GM20431 (cell line): ENCODE results near the gene RALB.
"Not testable (repeated sequence)": the region's sequence is repeated elsewhere in the genome, so short reads cannot be mapped to it uniquely, and the experiment has no call there.

Experiments
- in situ Hi-C: fragments of 300-500 bp; cut with MseI, MboI; formaldehyde crosslinking; loops from one replicate; pipeline ENCODE4 v1.15.0; 2020; ENCODE audit warnings: low sequenced_read_pairs; ENCODE audit not compliant: unreplicated experiment

Gene RALB

GRCh38 chr2:120256651-120257000 is 4.0 kb downstream of the RALB start:
- in situ Hi-C loops, result no loop called here

- in situ Hi-C loops, result no loop called here
Measured at GRCh38 chr2:120257522-120257921, 4.9 kb downstream of the RALB start.

DNA sequence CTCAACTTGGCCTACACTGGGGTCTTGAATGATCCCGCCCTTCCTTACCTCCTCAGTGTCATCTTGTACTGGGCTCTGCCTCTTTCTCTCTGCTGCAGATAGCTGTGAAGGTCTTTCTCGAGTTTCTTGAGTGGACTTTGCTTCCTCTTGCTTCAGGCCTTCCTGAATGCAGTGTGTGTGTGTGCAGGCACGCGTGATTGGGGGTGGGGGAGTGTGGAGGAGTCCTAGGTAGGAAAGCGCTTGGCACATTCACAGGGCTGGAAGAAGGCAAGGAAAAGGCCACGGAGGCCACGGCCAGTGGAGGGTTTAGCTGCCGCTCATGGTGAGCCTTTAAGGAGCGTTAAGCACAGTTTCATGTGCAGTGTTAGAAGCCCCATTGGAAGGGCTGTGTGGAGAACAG is 5.5 kb downstream of the RALB start:
- in situ Hi-C loops, result no loop called here

DNA sequence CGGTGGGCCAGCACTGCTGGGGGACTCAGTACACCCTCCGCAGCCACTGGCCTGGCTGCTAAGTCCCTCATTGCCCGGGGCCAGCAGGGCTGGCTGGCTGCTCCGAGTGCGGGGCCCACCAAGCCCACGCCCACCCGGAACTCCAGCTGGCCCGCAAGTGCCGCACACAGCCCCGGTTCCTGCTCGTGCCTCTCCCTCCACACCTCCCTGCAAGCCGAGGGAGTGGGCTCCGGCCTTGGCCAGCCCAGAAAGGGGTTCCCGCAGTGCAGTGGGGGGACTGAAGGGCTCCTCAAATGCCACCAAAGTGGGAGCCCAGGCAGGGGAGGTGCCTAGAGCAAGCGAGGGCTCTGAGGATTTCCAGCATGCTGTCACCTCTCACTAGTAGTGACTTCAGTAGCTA is 7.3 kb downstream of the RALB start:
- in situ Hi-C loops, result not testable (repeated sequence)

DNA sequence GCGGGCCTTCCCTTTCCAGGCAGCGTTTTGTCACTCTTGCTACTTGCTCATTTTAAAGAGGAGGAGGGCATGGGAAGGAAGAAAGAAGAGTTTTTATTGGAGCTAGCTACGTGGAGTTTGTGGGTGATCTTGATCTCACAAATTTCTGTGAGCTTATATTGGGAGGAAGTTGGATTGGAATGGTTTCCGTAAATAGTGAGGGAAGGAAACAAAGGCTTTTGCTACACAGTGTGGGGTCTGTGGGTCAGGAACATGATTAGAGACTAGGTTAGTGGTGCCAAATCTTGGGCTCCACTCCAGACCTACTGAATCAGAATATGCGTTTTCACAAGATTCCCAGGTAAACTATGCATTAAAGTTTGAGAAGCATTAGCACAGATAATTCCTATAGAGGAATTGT is 8.1 kb downstream of the RALB start:
- in situ Hi-C loops, result no loop called here

- in situ Hi-C loops, result no loop called here
Measured at GRCh38 chr2:120261387-120262006, 8.8 kb downstream of the RALB start.

GRCh38 chr2:120262150-120262549 is 9.5 kb downstream of the RALB start:
- in situ Hi-C loops, result no loop called here

DNA sequence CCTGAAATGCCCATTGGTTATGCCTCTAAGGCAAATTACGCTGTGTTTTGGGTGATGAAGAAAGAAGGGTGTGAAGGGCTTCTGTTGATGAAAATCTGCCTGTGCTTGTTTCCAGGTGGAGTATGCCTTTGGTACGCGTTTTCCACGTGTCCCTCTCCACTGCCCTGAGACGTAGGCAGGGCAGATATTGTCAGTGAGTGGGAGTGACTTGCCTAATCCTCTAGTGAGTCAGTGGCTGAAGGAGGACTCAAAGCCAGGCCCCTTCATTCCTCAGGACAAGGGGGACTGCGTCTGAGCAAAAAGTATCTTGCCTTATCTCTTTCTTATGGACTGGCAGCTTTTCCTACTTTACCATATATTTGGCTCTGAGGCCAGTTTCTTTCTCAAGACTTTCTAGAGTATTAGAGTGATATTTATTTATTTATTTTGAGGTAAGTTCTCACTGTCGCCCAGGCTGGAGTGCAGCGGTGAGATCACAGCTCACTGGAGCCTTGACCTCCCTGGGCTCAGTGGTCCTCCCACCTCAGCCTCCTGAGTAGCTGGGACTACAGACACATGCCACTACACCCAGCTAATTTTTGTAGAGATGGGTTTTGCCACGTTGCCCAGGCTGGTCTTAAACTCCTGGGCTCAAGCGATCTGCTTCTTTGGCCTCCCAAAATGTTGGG is 10.2 kb downstream of the RALB start:
- in situ Hi-C loops, result no loop called here

DNA sequence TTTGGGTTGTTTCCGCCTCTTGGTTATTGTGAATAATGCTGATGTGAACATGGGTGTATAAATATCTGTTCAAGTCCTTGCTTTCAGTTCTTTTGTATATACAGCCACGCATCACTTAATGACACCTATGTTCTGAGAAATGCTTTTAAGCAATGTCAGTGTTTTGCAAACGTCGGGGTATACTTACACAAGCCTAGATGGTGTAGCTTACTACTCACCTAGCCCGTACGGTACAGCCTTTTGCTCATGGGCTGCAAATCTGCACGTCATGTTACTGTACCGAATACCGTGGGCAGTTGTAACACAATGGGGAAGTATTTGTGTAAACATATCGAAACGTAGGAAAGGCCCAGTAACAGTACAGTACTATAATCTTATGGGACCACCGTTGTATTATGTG is 12.4 kb downstream of the RALB start:
- in situ Hi-C loops, result no loop called here

DNA sequence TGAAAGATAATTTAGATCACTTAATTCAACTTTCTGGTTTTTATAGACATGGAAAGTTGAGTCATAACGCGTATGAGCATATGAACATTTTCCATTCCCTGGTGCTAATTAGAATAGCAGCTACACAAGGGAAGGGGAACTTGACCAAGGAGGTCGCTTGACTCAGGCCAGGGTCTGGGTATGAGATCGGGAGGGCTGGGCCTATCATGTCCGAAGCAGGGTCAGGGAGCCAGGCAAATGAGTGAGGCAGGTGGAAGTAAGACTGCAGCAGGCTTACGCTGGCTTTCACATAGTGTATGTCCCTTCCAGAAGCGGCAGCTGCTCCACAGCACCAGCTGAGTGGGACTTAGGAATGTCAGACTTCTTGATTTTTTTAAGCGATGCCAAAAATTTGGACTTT is 14.7 kb downstream of the RALB start:
- in situ Hi-C loops, result no loop called here

DNA sequence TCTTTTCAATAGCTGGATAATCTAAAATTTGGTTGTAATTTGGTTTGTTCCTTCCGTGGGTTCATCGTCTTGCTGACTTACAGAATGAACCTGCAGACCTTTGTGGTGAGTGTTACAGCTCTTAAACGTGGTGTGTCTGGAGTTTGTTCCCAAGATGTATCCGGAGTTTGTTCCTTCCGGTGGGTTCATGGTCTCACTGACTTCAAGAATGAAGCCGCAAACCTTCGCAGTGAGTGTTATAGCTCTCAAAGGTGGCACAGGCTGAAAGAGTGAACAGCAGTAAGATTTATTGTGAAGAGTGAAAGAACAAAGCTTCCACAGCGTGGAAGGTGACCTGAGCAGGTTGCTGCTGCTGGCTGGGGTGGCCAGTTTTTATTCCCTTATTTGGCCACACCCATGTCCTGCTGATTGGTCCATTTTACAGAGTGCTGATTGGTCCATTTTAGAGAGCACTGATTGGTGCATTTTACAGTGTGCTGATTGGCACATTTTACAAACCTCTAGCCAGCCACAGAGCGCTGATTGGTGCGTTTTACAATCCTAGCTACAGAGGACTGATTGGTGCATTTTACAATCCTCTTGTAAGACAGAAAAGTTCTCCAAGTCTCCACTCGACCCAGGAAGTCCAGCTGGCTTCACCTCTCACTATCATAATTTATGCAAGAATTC is 16.6 kb downstream of the RALB start:
- in situ Hi-C loops, result no loop called here

- in situ Hi-C loops, result no loop called here
Measured at GRCh38 chr2:120269816-120270215, 17.2 kb downstream of the RALB start.

- in situ Hi-C loops, result no loop called here
Measured at GRCh38 chr2:120271711-120272379, 19.2 kb downstream of the RALB start.

DNA sequence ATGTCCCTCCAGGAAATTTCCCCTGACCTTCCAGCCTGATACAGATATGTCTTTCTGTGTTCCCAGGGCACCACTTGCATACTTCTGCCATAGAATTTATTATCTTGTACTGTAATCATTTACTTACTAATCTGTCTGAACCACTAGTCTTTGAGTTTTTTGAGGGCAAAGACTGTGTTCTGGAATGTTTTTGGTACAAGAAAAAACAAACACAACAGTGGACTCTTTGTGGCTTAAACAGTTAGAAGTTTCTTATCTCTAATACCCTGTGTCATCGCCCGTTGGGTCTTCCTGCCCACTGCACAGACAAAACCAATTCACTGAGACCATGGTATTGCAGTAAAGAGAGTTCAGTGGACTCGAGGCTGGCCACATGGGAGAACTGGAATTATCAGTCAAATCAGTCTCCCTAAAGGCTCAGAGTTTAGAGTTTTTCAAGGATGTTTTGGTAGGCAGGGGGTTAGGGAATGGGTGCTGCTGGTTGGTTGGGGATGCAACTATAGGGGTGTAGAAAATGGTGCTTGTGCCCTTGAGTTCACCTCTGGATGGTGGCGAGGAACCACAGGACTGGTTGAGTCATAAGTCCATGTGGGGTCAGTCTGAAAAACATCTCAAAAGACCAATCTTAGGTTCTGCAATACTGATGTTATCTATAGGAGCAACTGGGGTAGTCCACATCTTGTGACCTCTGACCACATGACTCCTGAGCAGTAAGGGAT is 20.3 kb downstream of the RALB start:
- in situ Hi-C loops, result no loop called here

GRCh38 chr2:120275617-120276400 is 23.2 kb downstream of the RALB start:
- in situ Hi-C loops, result no loop called here

DNA sequence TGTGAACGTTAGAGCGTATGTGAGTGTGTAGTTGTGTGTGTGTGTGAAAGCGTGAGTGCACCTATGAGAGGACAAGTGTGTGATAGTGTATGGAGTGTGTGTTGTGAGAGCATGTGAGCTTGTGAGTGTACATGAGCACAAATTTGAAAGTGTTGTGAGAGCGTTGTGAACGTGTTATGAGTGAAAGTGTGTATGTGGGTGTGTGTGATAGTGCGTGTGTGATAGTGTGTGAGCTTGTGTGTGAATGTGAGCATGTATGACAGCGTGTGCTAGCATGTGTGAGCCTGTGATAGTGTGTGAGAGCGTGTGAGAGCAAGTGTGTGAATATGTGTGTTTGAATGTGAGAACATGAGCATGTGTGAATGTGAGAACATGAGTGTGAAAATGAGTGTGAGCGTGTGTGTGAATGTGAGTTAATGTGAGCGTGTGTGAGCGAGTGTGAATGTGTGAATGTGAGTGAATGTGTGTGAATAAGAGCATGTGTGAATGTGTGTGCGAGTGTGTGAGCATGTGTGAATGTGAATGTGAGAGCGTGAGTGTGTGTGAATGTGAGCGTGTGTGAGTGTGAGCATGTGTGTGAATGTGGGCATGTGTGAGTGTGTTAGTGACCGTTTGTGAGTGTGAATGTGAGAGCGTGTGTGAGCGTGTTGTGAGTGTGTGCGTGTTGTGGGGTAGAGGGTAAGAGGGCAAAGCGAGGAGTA is 25.0 kb downstream of the RALB start:
- in situ Hi-C loops, result no loop called here

GRCh38 chr2:120278901-120279300 is 26.2 kb downstream of the RALB start:
- in situ Hi-C loops, result no loop called here

DNA sequence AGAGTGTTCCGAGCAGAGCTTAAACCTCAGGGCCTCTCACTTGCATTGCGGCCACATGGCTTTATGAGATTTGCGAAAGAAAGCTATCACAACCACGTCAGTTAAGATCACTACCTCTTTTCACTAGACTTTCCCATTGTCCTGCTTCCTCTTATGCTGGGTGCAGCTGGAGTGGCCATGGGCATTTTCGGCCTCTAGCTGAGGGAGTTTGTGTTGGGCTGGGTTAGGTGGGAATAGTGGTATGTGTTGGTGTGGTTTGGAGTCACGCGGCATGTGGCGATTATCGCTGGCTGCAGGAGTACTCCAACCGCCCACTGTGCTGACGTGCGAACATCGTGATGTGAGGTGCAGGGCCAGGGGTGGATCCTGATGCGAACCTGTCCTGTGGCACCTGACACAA is 27.1 kb downstream of the RALB start:
- in situ Hi-C loops, result no loop called here

DNA sequence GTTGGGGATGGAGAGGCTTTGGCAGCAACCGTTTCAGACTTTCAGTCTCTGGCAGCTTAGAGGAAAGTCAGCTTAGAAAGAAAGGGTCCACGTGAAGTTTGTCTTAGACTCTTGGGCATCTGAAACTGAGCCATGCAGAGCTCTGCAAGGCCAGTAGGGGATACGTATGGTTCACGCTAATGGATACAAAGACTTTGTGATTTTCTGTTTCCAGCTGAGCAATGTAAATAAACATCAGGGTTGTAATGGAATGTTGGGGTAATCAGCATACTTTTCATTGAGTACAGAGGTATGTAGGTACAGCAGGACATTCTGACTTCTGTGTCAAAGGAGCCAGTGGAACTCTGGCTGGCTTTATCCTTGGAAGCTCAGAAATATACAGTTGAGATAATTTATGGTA is 31.0 kb downstream of the RALB start:
- in situ Hi-C loops, result no loop called here
